Parathyroid adenoma (tissue), 2 donors: ENCODE results near the gene TMEM30A.

ENCODE experiments used
- H2AFZ ChIP-seq: fragments of 300-600 bp; sonication (generic); one replicate; pipeline ENCODE4 v1.7.0; 2017; ENCODE audit warnings: antibody characterized with exemption, mild to moderate bottlenecking
- H3K27ac ChIP-seq: fragments of 300-600 bp; sonication (generic); one replicate; pipeline ENCODE4 v1.7.0; 2017
- H3K27me3 ChIP-seq: fragments of 300-600 bp; sonication (generic); one replicate; pipeline ENCODE4 v1.7.0; 2017; ENCODE audit warnings: low read length; ENCODE audit not compliant: control insufficient read depth, insufficient read depth
- H3K36me3 ChIP-seq: fragments of 300-600 bp; sonication (generic); one replicate; pipeline ENCODE4 v1.7.0; 2017; ENCODE audit warnings: low read length; ENCODE audit not compliant: control insufficient read depth, insufficient read depth
- H3K4me1 ChIP-seq: fragments of 300-600 bp; sonication (generic); one replicate; pipeline ENCODE4 v1.7.0; 2017; ENCODE audit warnings: control low read depth
- H3K4me2 ChIP-seq: fragments of 300-600 bp; sonication (generic); one replicate; pipeline ENCODE4 v1.7.0; 2017; ENCODE audit warnings: low read length
- H3K4me3 ChIP-seq: fragments of 300-600 bp; sonication (generic); one replicate; pipeline ENCODE4 v1.7.0; 2017; ENCODE audit warnings: low read depth, low read length
- H3K79me2 ChIP-seq: fragments of 300-600 bp; sonication (generic); one replicate; pipeline ENCODE4 v1.7.0; 2017; ENCODE audit warnings: control low read depth
- H3K9ac ChIP-seq: fragments of 300-600 bp; sonication (generic); one replicate; pipeline ENCODE4 v1.7.0; 2017; ENCODE audit warnings: mild to moderate bottlenecking
- H3K9me3 ChIP-seq: fragments of 300-600 bp; sonication (generic); one replicate; pipeline ENCODE4 v1.7.0; 2017; ENCODE audit warnings: low read length; ENCODE audit not compliant: control insufficient read depth
- TF ChIP-seq, protein P1 (sequence below): fragments of 300-600 bp; sonication (generic); IDR thresholded peaks from one replicate; pipeline ENCODE4 v1.7.0; 2017; ENCODE audit warnings: antibody characterized with exemption, mild to moderate bottlenecking
- donor health status: primary hyperparathyroidism.

TMEM30A gene

DNA sequence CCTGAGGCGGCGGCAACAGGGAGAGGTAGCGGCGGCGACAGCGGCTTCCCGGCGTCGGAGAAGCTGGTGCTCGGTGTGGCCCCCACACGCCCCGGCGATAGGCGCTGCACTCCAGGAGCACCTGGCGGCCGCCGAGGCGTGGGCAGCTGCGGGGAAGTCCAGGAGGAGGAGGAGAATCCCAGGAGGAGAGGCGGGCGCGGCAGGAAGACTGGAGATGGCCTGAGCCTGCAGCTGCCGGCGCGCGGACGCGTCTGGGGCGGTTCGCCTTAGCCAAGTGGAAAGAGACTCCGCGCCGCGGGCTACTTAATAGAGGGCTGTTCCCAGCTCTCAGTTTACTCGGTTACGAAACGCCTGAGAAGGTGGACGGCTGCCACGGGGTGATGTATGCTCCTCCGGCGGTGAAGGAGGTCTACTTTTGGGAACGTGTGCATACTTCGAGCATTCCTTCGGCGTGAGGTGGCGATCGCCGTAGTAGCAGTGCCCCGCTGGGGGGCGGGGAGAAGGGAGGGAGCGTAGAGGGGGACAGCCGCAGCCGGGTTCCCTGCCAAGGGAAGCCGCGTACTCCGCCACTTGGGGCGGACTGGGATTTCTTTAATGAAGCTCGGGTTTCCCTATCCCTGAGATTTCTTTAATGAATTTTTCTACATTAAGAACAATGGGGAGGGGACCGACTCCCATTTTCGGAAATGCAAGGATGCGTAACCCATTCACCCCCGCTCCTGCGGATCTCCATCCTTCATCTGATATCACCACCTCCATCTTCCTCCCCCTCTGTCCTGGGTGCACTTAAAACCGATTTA lies 78.6 kb downstream of the TMEM30A start, which contains the start of gene COL12A1:
Gene COL12A1 (minus strand): TSS at position 278 of the 800 bp plus-strand sequence. CDS start 3,261 bp downstream, outside the sequence.
- Histone ChIP-seq H3K9ac (no peak within 1 kb of the TSS), H3K4me1 (peaks cover 3% of the 10 kb centered on the region)
- TF ChIP-seq, protein P1, sequence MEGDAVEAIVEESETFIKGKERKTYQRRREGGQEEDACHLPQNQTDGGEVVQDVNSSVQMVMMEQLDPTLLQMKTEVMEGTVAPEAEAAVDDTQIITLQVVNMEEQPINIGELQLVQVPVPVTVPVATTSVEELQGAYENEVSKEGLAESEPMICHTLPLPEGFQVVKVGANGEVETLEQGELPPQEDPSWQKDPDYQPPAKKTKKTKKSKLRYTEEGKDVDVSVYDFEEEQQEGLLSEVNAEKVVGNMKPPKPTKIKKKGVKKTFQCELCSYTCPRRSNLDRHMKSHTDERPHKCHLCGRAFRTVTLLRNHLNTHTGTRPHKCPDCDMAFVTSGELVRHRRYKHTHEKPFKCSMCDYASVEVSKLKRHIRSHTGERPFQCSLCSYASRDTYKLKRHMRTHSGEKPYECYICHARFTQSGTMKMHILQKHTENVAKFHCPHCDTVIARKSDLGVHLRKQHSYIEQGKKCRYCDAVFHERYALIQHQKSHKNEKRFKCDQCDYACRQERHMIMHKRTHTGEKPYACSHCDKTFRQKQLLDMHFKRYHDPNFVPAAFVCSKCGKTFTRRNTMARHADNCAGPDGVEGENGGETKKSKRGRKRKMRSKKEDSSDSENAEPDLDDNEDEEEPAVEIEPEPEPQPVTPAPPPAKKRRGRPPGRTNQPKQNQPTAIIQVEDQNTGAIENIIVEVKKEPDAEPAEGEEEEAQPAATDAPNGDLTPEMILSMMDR = no peak

DNA sequence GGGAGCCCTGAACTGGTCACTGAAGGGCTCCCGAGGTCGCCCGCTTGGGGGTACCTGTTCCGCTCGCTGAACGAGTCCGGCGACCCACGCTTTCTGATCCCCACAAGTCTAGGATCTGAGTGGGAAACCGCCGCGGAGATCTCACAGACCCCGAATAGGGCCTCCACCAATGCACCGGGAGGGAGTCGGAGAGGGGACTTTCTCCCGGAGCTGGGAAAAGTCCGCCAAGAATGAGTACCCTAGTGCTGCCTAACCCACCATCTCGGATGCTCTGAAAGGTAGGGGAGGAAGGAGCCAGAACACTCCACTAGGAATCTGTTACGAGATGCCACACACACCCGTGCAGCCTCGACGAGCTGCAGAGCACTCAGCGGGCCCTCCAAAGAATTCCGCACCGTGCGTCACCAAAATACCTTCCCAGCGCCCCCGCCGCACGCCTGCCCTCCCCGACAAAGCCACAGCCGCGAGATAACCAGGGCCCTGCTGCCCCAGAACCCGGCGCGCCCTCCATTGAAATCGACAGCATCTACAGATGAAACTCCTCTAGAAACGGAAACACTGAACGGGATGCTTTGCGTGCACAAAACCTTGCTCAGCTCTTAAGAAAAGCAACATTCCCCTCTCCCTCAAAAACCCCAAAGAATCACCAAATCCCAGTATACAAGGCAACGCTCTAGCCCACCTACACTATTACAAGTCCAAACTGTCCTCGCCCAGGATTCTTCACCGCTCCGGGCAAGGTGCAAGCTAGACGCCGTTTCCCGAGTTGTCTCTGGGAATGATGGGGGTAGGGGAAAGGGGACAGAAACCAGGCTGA lies 79.4 kb downstream of the TMEM30A start:
- H3K4me3 ChIP-seq = peak overlapping the region; percentile 42
- H3K27ac ChIP-seq = no peak overlapping the region
- peaks cover 10% of the 10 kb centered on the region for H3K27me3 ChIP-seq
- peaks cover 3% of the 10 kb centered on the region for H3K4me1 ChIP-seq
- no peak overlapping the region for H3K9ac ChIP-seq
- H2AFZ ChIP-seq = peak overlapping the region; percentile 54
- no peaks in the 10 kb centered on the region for H3K79me2 ChIP-seq
- peak overlapping the region; percentile 71 for H3K4me2 ChIP-seq
- H3K36me3 ChIP-seq = no peaks in the 10 kb centered on the region
- TF ChIP-seq, protein P1 = no peak
- no peaks in the 10 kb centered on the region for H3K9me3 ChIP-seq

More for the DNA sequence above, 78.6 kb downstream of the TMEM30A start, which contains the start of gene COL12A1:
- no peaks in the 10 kb centered on the region for H3K9me3 ChIP-seq
- H3K4me3 ChIP-seq = peak within 1 kb of the TSS; percentile 42
- H3K4me2 ChIP-seq = peak within 1 kb of the TSS; percentile 71
- H3K27ac ChIP-seq = no peak within 1 kb of the TSS
- H3K36me3 ChIP-seq = no peaks in the 10 kb centered on the region
- H2AFZ ChIP-seq = peak within 1 kb of the TSS; percentile 54
- no peaks in the 10 kb centered on the region for H3K79me2 ChIP-seq
- peaks cover 10% of the 10 kb centered on the region for H3K27me3 ChIP-seq

DNA sequence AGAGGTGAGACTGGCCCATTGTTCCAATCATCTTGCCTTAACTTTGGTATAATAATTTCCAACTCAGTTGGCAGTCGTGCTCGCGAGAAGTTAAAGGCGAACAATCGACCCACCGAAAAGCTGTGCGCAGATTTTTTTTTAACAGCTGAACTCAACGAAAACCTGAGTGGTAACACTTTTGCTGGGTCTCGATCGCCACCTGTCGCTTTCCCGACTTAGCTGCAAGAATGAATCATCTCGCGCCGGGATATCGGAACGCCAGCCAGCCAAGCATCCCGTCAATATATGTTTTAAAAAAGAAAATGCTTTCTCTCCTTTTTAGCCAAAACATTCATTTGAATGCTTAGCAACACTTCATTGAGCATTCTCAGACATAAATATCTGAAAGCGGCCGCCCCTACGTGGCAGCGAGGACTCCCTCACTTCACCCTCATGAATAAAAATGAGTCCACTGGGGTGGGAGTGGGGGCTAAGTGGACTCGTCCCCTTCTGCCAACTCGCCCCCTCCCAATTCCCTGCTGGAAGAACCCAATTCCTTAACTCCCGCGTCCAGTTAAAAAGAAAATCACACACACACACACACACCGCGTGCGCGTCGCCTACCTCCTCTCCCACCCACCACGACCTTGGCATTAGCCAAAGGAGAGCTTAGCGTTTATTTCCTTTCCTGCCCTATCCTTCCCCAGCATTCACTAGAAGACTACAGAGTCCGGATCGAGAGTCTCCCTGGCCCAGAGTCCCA lies 80.2 kb downstream of the TMEM30A start:
- Histone ChIP-seq H3K4me3 (peak overlapping the region; percentile 42), H3K36me3 (no peaks in the 10 kb centered on the region), H3K9ac (no peak overlapping the region), H3K27me3 (peaks cover 10% of the 10 kb centered on the region), H3K4me1 (peaks cover 3% of the 10 kb centered on the region), H3K79me2 (no peaks in the 10 kb centered on the region), H3K4me2 (peak overlapping the region; percentile 71), H3K9me3 (no peaks in the 10 kb centered on the region), H3K27ac (no peak overlapping the region), H2AFZ (peak overlapping the region; percentile 54)
- TF ChIP-seq, protein P1 = peak; percentile 12

DNA sequence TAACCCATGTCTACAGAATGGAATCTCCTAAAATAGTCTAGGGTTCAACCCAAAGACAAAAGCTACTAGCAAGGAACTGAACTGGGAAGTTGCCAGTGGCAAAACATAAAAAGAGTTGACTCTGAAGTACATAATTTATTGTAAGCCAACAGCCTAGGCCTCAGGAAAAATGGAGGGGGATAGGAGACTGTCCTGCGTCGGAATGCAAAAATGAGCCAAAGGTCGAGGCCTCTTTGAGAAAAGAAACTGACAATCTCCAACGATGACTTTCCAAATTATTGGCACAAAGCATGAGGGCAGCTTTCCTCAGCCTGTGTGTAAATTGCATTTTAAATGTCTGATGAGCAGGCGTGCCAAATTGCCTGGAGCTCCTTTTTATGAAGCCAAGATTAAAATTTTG lies 80.9 kb downstream of the TMEM30A start:
- no peak overlapping the region for H3K27ac ChIP-seq
- TF ChIP-seq, protein P1 = no peak
- H3K36me3 ChIP-seq = no peaks in the 10 kb centered on the region
- no peak overlapping the region for H3K4me3 ChIP-seq
- no peaks in the 10 kb centered on the region for H3K9me3 ChIP-seq
- no peak overlapping the region for H3K4me2 ChIP-seq
- H3K9ac ChIP-seq = no peak overlapping the region
- H3K79me2 ChIP-seq = no peaks in the 10 kb centered on the region
- H3K4me1 ChIP-seq = peaks cover 3% of the 10 kb centered on the region
- peaks cover 10% of the 10 kb centered on the region for H3K27me3 ChIP-seq
- no peak overlapping the region for H2AFZ ChIP-seq
